Measurements from ENCODE around the gene ZC3HAV1. TPM values are rescaled to one million over a fixed set of nuclear protein-coding genes. Genes with fewer than 3 reads are reported as not detected.

Gene ZC3HAV1
- total and polyA plus RNA-seq, 9 of the 15 experiments (the other 6 are each of a cell fraction or from before 2014, with no cell fraction given), result 11.9 to 40.5 (median 23.9) TPM

GRCh38 chr7:139043823-139044812 lies 65.4 kb downstream of the ZC3HAV1 start (continued):
- TF ChIP-seq ZNF79 (CRISPR knock-in tag; IDR thresholded peaks at IDR 0.05; ENCODE audit: low read depth) (no peak), HDAC2 (IDR thresholded peaks at IDR 0.05) (peak; percentile 96; the same call in 1 of the 2 replicates), STAG1 (CRISPR knock-in tag; IDR thresholded peaks at IDR 0.05; ENCODE audit: borderline replicate concordance) (no peak), HDAC3 (IDR thresholded peaks at IDR 0.05; ENCODE audit: borderline replicate concordance, partially characterized antibody) (peak; percentile 93), ZNF395 (CRISPR knock-in tag; IDR thresholded peaks at IDR 0.05) (peak; percentile 59; the same call in 1 of the 2 replicates), SMARCE1 (IDR thresholded peaks at IDR 0.05) (peak; percentile 99), STAT5B (CRISPR knock-in tag; IDR thresholded peaks at IDR 0.05) (no peak), HLTF (IDR thresholded peaks at IDR 0.05) (no peak), DEAF1 (CRISPR knock-in tag; IDR thresholded peaks at IDR 0.05) (0 out of 2 replicates have a peak, but pooled peaks have one; percentile 4), CHD7 (IDR thresholded peaks at IDR 0.05; ENCODE audit: low read depth, low read length) (no peak), U2AF1 (optimal IDR thresholded peaks at IDR 0.05; ENCODE audit: low read depth, low read length) (no peak)

Data from K562 (cell line).